PFSK-1 (cell line): ENCODE measurements around the gene FAM216A.

Experiments
- FOXP2 ChIP-seq: optimal IDR thresholded peaks from 2 replicates; pipeline ENCODE3; 2011; ENCODE audit warnings: borderline replicate concordance, control low read depth, inconsistent platforms; ENCODE audit not compliant: insufficient read depth; ENCODE audit errors: extremely low read length, extremely low read depth
- POLR2AphosphoS5 ChIP-seq: IDR thresholded peaks from 2 replicates; pipeline ENCODE4 v1.6.1; 2012; ENCODE audit warnings: low read depth, mild to moderate bottlenecking, control low read depth, low read length, moderate library complexity
- REST ChIP-seq, 2 experiments: IDR thresholded peaks; 2 replicates each; pipeline versions ENCODE4 v1.6.1 to v1.8.0; 2011 to 2012; ENCODE audit warnings: low read depth in 2 of 2, low read length in 2 of 2, control low read depth in 1 of 2, inconsistent platforms in 1 of 2, mild to moderate bottlenecking in 1 of 2, moderate library complexity in 1 of 2; ENCODE audit not compliant: insufficient read depth in 1 of 2
- SIN3A ChIP-seq: IDR thresholded peaks from 2 replicates; pipeline ENCODE4 v1.6.1; 2012; ENCODE audit warnings: mild to moderate bottlenecking, low read length, moderate library complexity, borderline replicate concordance; ENCODE audit not compliant: insufficient read depth
- TAF1 ChIP-seq: IDR thresholded peaks from 2 replicates; pipeline ENCODE4 v1.6.1; 2012; ENCODE audit warnings: low read length, control low read depth, borderline replicate concordance; ENCODE audit not compliant: insufficient read depth

Gene FAM216A

GRCh38 chr12:110513842-110514241, 45.2 kb downstream of the FAM216A start:
- TF ChIP-seq FOXP2 = no peak
- no peak for TF ChIP-seq TAF1
- no peak for TF ChIP-seq REST (IDR thresholded peaks at IDR 0.05; ENCODE audit: insufficient read depth in 1 of 2, low read depth in 2 of 2, low read length in 2 of 2)
- TF ChIP-seq POLR2AphosphoS5 = no peak
- TF ChIP-seq SIN3A = no peak

GRCh38 chr12:110514363-110514762, 45.7 kb downstream of the FAM216A start:
- TF ChIP-seq TAF1 (no peak), REST (IDR thresholded peaks at IDR 0.05; ENCODE audit: insufficient read depth in 1 of 2, low read depth in 2 of 2, low read length in 2 of 2) (no peak), FOXP2 (no peak), POLR2AphosphoS5 (no peak), SIN3A (no peak)

- TF ChIP-seq FOXP2 (no peak), TAF1 (no peak), REST (IDR thresholded peaks at IDR 0.05; ENCODE audit: insufficient read depth in 1 of 2, low read depth in 2 of 2, low read length in 2 of 2) (no peak), POLR2AphosphoS5 (no peak), SIN3A (no peak)
These were observed 48.4 kb downstream of the FAM216A start for GRCh38 chr12:110516995-110517394.

- TF ChIP-seq SIN3A = no peak
- no peak for TF ChIP-seq REST (IDR thresholded peaks at IDR 0.05; ENCODE audit: insufficient read depth in 1 of 2, low read depth in 2 of 2, low read length in 2 of 2)
- TF ChIP-seq FOXP2 = no peak
- no peak for TF ChIP-seq TAF1
- no peak for TF ChIP-seq POLR2AphosphoS5
These were observed 59.7 kb downstream of the FAM216A start for GRCh38 chr12:110528277-110528839.
